Panc1 (cell line): ENCODE results near the gene EVC.

Experiments used
- CTCF ChIP-seq: fragments of 450-650 bp; IDR thresholded peaks from 2 replicates; pipeline ENCODE4 v1.5.1; 2017; ENCODE audit warnings: mild to moderate bottlenecking
- POLR2AphosphoS5 ChIP-seq: IDR thresholded peaks from 2 replicates; pipeline ENCODE4 v1.6.1; 2012; ENCODE audit warnings: mild to moderate bottlenecking, low read depth, low read length, moderate library complexity

GRCh38 chr4:5730436-5730835, 19.4 kb downstream of the EVC start:
- no peak for TF ChIP-seq CTCF
- no peak for TF ChIP-seq POLR2AphosphoS5
